Heart left ventricle (tissue), 16 donors: ENCODE data around the gene CD300LB. TPM values are rescaled to one million over a fixed set of nuclear protein-coding genes. Genes with fewer than 3 reads are reported as not detected.

Experiments
- ATAC-seq, 4 donors: fragments of 200-7000 bp; cut with Tn5 transposase; one replicate each; pipeline ENCODE4 v1.9.1; 2020 to 2022; ENCODE audit warnings: moderate library complexity in 4 of 4, mild to moderate bottlenecking in 3 of 4, moderate number of reproducible peaks in 1 of 4
- DNase-seq, 5 donors: peaks; one replicate each; pipeline ENCODE4 v3.0.0-alpha.2; 2020
- H3K27ac ChIP-seq, 12 donors: fragments of 200-600 bp; sonication (generic) in 4 of 12; one replicate each; pipeline versions ENCODE4 v1.5.0 to v1.8.0; 2016 to 2022; ENCODE audit warnings: mild to moderate bottlenecking in 2 of 12
- H3K27me3 ChIP-seq, 9 donors: fragments of 200-600 bp; sonication (generic) in 2 of 9; one replicate each; pipeline versions ENCODE4 v1.5.1 to v1.8.0; 2016 to 2022; ENCODE audit warnings: mild to moderate bottlenecking in 3 of 9
- H3K36me3 ChIP-seq, 9 donors: fragments of 200-600 bp; sonication (generic) in 2 of 9; one replicate each; pipeline versions ENCODE4 v1.5.0 to v1.8.0; 2018 to 2022; ENCODE audit warnings: mild to moderate bottlenecking in 2 of 9
- H3K4me1 ChIP-seq, 12 donors: fragments of 200-600 bp; sonication (generic) in 4 of 12; one replicate each; pipeline versions ENCODE4 v1.5.0 to v1.8.0; 2016 to 2022; ENCODE audit warnings: mild to moderate bottlenecking in 3 of 12
- H3K4me3 ChIP-seq, 12 donors: fragments of 200-600 bp; sonication (generic) in 4 of 12; one replicate each; pipeline versions ENCODE4 v1.5.0 to v1.8.0; 2017 to 2022; ENCODE audit warnings: mild to moderate bottlenecking in 9 of 12, moderate library complexity in 4 of 12
- H3K9me3 ChIP-seq, 12 donors: fragments of 200-600 bp; sonication (generic) in 4 of 12; one replicate each; pipeline versions ENCODE4 v1.5.0 to v1.8.0; 2016 to 2022; ENCODE audit warnings: mild to moderate bottlenecking in 1 of 12
- POLR2A ChIP-seq, 2 donors: fragments of 450-650 bp; IDR thresholded peaks; one replicate each; pipeline ENCODE4 v1.6.1; 2017; ENCODE audit warnings: antibody characterized with exemption in 2 of 2, mild to moderate bottlenecking in 2 of 2, moderate library complexity in 2 of 2
- whole genome bisulfite sequencing, 4 donors: extraction: QIAGEN DNeasy Blood & Tissue Kit in 2 of 4; methylation state at CpG; one replicate each; pipeline versions ENCODE4 v1.1.5 to v1.1.7; 2013 to 2018; 5-methylcytosine and 5-hydroxymethylcytosine counted together
- intact Hi-C, 10 donors: fragments of 100-400 bp; cut with DNase I; formaldehyde crosslinking; loops; one replicate each; pipeline versions ENCODE4 v1.11.1 to v1.14.2; 2022
- polyA plus RNA-seq, 2 donors: library from polyadenylated mRNA; stranded (reverse); fragments of 200-250 nt; gene quantifications; one replicate each; pipeline ENCODE4 v1.2.3, GENCODE V29; 2013
- total RNA-seq, 9 donors: library from RNA; depleted of rRNA in 2 of 9; stranded (reverse); fragments of >200 nt in 2 of 9; fragmentation: NEBNext Ultra II Directional in 3 of 9; extraction: Animal tissue kit (Norgen Biotek cat#: 25700) in 3 of 9; gene quantifications; one replicate each; pipeline versions ENCODE4 v1.1.0 to v1.2.4, GENCODE V29; 2016 to 2023
- TF ChIP-seq, protein P1 (sequence below), 12 donors: fragments of 200-600 bp; sonication (generic) in 4 of 12; IDR thresholded peaks; one replicate each; pipeline versions ENCODE4 v1.5.0 to v1.8.0; 2018 to 2022; ENCODE audit warnings: antibody characterized with exemption in 12 of 12, mild to moderate bottlenecking in 5 of 12
- donor health status: ischemic (EF 13 %, LVEDD 7.1; RV severe dilation, severe dysfunction).
- donor health status: healthy with polysubstance abuse.
- donor health status: DM: no; HTN: yes; CAD: no.
- donor health status: DM: no; HTN: no; CAD: no.
- donor health status: ischemic (EF 25% LVEDD 6.9; RV normal size, moderate dysfunction).
- donor health status: ischemic (EF 25% LVEDD 5.7; RV mildly dilated, moderate dysfunction).
- donor health status: healthy.
- donor health status: DM: yes; HTN: yes; CAD: no.
- donor health status: ischemic (EF 35%, LVEDD 5.7; RV mildly dilated, moderate dysfunction).
- donor health status: nonischemic (EF 11% LVEDD 7.7; RV severe dilation, severe dysfunction).
- donor health status: DM: yes; HTN: yes; CAD: no.
- donor health status: PGD.
- donor health status: ischemic (EF 29% LVEDD 5.4; RV normal size, mild dysfunction).
- donor health status: nonischemic (EF 23%, LVEDD 6.1; RV moderate dilation, normal function).

Gene CD300LB
- total and polyA plus RNA-seq, 11 donors: 0.14 to 2.3 (median 0.26) TPM; not detected in 4

DNA sequence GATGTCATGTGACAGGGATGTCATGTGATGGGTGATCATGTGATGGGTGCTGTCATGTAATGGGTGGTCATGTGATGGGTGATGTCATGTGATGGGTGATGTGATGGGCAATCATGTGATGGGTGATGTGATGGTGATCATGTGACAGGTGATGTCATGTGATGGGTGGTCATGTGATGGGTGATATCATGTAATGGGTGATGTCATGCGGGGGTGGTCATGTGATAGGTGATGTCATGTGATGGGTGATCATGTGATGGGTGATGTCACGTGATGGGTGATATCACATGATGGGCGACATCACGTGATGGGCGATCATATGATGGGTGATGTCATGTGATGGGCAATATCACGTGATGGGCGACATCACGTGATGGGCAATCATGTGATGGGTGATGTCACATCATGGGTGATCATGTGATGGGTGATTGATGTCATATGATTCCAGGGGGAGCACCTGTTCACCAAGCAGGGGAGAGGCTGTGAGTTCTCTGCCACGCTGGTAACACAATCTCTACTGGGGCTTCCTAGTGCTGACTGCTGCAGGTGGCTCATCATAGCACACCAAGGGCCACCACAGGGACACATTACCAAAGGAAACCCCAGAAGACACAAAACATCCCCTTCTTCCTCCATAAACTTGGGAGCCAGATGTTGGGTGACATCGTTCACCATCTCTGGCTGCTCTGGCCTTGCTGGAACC lies 16.5 kb downstream of the CD300LB start:
- 93 to 96% (median 94%) methylated on average over 10 of the region's 10 CpGs for WGBS, 4 donors
- peaks cover 0 to 37% (median 0%) of the 10 kb centered on the region in 12 donors for H3K4me1 ChIP-seq
- TF ChIP-seq, protein P1, sequence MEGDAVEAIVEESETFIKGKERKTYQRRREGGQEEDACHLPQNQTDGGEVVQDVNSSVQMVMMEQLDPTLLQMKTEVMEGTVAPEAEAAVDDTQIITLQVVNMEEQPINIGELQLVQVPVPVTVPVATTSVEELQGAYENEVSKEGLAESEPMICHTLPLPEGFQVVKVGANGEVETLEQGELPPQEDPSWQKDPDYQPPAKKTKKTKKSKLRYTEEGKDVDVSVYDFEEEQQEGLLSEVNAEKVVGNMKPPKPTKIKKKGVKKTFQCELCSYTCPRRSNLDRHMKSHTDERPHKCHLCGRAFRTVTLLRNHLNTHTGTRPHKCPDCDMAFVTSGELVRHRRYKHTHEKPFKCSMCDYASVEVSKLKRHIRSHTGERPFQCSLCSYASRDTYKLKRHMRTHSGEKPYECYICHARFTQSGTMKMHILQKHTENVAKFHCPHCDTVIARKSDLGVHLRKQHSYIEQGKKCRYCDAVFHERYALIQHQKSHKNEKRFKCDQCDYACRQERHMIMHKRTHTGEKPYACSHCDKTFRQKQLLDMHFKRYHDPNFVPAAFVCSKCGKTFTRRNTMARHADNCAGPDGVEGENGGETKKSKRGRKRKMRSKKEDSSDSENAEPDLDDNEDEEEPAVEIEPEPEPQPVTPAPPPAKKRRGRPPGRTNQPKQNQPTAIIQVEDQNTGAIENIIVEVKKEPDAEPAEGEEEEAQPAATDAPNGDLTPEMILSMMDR (IDR thresholded peaks at IDR 0.05): no peak
- no peak for TF ChIP-seq POLR2A (IDR thresholded peaks at IDR 0.05)
- H3K9me3 ChIP-seq: peaks cover 0 to 6% (median 0%) of the 10 kb centered on the region in 12 donors
- no peaks in the 10 kb centered on the region for H3K36me3 ChIP-seq
- no peak overlapping the region for H3K27ac ChIP-seq
- DNase-seq: no peak
- H3K27me3 ChIP-seq: peaks cover 0 to 2% (median 0%) of the 10 kb centered on the region in 9 donors
- H3K4me3 ChIP-seq: no peak overlapping the region
- intact Hi-C loops: no loop called here
- no peak for ATAC-seq

DNA sequence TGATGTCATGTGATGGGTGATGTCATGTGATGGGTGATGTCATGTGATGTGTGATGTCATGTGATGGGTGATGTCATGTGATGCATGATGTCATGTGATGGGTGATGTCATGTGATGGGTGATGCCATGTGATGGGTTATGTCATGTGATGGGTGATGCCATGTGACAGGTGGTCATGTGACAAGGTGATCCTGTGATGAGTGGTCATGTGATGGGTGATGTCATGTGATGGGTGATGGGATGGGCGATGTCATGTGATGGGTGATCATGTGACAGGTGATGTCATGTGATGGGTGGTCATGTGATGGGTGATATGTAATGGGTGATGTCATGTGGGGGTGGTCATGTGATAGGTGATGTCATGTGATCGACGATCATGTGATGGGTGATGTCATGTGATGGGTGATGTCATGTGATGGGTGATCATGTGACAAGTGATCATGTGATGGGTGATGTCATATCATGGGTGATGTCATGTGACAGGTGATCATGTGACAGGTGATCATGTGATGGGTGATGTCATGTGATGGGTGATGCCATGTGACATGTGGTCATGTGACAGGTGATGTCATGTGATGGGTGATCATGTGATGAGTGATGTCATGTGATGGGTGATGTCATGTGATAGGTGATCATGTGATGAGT lies 17.2 kb downstream of the CD300LB start:
- WGBS, 4 donors: 14 to 75% (median 56%) methylated on average over 3 of the region's 3 CpGs
- no peaks in the 10 kb centered on the region for H3K36me3 ChIP-seq
- intact Hi-C loops: no loop called here
- no peak overlapping the region for H3K4me3 ChIP-seq
- no peak overlapping the region for H3K27ac ChIP-seq
- TF ChIP-seq, protein P1 (IDR thresholded peaks at IDR 0.05): no peak
- TF ChIP-seq POLR2A (IDR thresholded peaks at IDR 0.05): no peak
- peaks cover 0 to 2% (median 0%) of the 10 kb centered on the region in 9 donors for H3K27me3 ChIP-seq
- DNase-seq: no peak
- H3K9me3 ChIP-seq: peaks cover 0 to 6% (median 0%) of the 10 kb centered on the region in 12 donors
- ATAC-seq: no peak
- H3K4me1 ChIP-seq: peaks cover 0 to 36% (median 0%) of the 10 kb centered on the region in 12 donors

DNA sequence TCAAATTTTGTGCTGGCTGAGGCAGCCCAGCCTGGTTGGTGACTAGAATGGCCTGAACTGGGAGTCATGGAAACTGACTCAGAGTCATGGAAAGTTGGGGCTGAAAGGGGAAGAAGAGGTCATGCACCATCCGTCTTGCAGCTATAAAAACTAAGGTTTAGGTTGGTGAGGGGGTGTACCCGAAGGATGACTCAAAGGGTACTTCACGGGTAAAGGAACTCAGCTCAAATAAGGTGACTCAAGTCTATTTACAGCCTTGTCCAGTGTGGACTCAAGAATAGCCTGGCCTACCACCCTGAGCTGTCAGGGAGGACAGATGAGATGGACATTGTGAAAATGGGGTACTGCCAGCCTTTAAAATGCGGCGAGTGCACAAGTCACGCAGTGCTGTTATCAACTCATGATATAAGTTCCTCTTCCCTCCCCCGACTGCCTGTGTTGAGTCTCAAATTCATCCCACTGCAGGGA lies 18.6 kb downstream of the CD300LB start:
- WGBS, 4 donors: 52 to 75% (median 57%) methylated on average over 7 of the region's 7 CpGs
- intact Hi-C loops: no loop called here
- peak overlapping the region in 1 of 12 donors; percentile 81 for H3K27ac ChIP-seq
- no peak overlapping the region for H3K4me3 ChIP-seq
- H3K4me1 ChIP-seq: peaks cover 0 to 29% (median 0%) of the 10 kb centered on the region in 12 donors
- no peaks in the 10 kb centered on the region for H3K9me3 ChIP-seq
- DNase-seq (no peak), ATAC-seq (peak in 3 of 4 donors; percentile 22 to 36 (median 31))
- H3K27me3 ChIP-seq: peaks cover 0 to 2% (median 0%) of the 10 kb centered on the region in 9 donors
- TF ChIP-seq POLR2A (IDR thresholded peaks at IDR 0.05): no peak
- H3K36me3 ChIP-seq: no peaks in the 10 kb centered on the region

DNA sequence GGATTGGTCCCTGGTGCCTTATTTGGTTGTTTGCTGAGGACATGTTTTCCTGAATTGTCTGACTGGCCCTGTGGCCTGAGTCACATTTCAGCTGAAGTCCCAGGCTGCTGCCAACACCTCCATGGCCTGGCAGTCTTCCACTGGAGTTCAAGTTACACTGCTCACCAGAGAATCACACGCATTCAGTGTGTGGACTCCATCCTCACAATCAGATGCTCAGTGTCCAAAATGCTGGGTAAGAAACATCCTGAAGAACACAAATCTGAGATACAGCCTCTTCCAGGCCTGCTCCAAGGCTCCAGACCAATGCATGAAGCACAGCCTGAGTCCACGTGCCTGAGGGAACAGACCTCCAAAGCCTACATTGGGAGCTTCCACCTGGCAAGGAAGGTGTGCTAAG lies 19.2 kb downstream of the CD300LB start:
- Histone ChIP-seq H3K4me1 (peaks cover 0 to 23% (median 0%) of the 10 kb centered on the region in 12 donors), H3K9me3 (no peaks in the 10 kb centered on the region), H3K27me3 (peaks cover 0 to 2% (median 0%) of the 10 kb centered on the region in 9 donors), H3K27ac (peak overlapping the region in 1 of 12 donors; percentile 81), H3K36me3 (no peaks in the 10 kb centered on the region), H3K4me3 (no peak overlapping the region)
- no peak for TF ChIP-seq POLR2A (IDR thresholded peaks at IDR 0.05)
- TF ChIP-seq, protein P1 (IDR thresholded peaks at IDR 0.05): no peak
- 55 to 74% (median 63%) methylated on average over 2 of the region's 2 CpGs for WGBS, 4 donors
- ATAC-seq: peak in 3 of 4 donors; percentile 74 to 78 (median 78)
- DNase-seq: peak in 2 of 5 donors; percentile 49 to 66
- intact Hi-C loops: no loop called here
